Ishikawa (cell line): ENCODE results near the gene APBA2.

Experiments
- CEBPB ChIP-seq: IDR thresholded peaks from 2 replicates; pipeline ENCODE4 v1.6.1; 2012
- CREB1 ChIP-seq: IDR thresholded peaks from 2 replicates; pipeline ENCODE4 v1.6.1; 2012; ENCODE audit warnings: low read depth
- EGR1 ChIP-seq: IDR thresholded peaks from 2 replicates; pipeline ENCODE4 v1.6.1; 2012
- EP300 ChIP-seq: IDR thresholded peaks from 2 replicates; pipeline ENCODE4 v1.6.1; 2012; ENCODE audit warnings: borderline replicate concordance
- FOXM1 ChIP-seq: IDR thresholded peaks from 2 replicates; pipeline ENCODE4 v1.6.1; 2012; ENCODE audit warnings: low read depth, borderline replicate concordance
- MAX ChIP-seq: IDR thresholded peaks from 2 replicates; pipeline ENCODE4 v1.6.1; 2012
- NFIC ChIP-seq: IDR thresholded peaks from 2 replicates; pipeline ENCODE4 v1.6.1; 2012
- RAD21 ChIP-seq: IDR thresholded peaks from 2 replicates; pipeline ENCODE4 v1.6.1; 2012; ENCODE audit warnings: low read depth
- REST ChIP-seq: IDR thresholded peaks from 2 replicates; pipeline ENCODE4 v1.6.1; 2012; ENCODE audit warnings: low read depth, mild to moderate bottlenecking
- TAF1 ChIP-seq: IDR thresholded peaks from 2 replicates; pipeline ENCODE4 v1.6.1; 2012; ENCODE audit warnings: low read depth, mild to moderate bottlenecking
- TCF12 ChIP-seq: IDR thresholded peaks from 2 replicates; pipeline ENCODE4 v1.6.1; 2012; ENCODE audit warnings: low read depth
- TEAD4 ChIP-seq: IDR thresholded peaks from 2 replicates; pipeline ENCODE4 v1.6.1; 2012
- USF1 ChIP-seq: IDR thresholded peaks from 2 replicates; pipeline ENCODE4 v1.6.1; 2012
- YY1 ChIP-seq: IDR thresholded peaks from 2 replicates; pipeline ENCODE4 v1.6.1; 2012; ENCODE audit warnings: low read depth
- ZBTB7A ChIP-seq: IDR thresholded peaks from 2 replicates; pipeline ENCODE4 v1.6.1; 2012; ENCODE audit warnings: low read depth

The APBA2 gene

GRCh38 chr15:28993051-28993719 is 107.4 kb downstream of the APBA2 start:
- TF ChIP-seq USF1, result no peak
- no peak for TF ChIP-seq YY1
- TF ChIP-seq TAF1, result no peak
- TF ChIP-seq FOXM1, result no peak
- no peak for TF ChIP-seq NFIC
- TF ChIP-seq CEBPB, result no peak
- no peak for TF ChIP-seq TEAD4
- no peak for TF ChIP-seq RAD21
- no peak for TF ChIP-seq CREB1
- TF ChIP-seq MAX, result no peak
- no peak for TF ChIP-seq REST

- no peak for TF ChIP-seq CREB1
- TF ChIP-seq TEAD4, result no peak
- no peak for TF ChIP-seq MAX
- TF ChIP-seq CEBPB, result no peak
Observed at GRCh38 chr15:28993720-28994053, 107.9 kb downstream of the APBA2 start.

DNA sequence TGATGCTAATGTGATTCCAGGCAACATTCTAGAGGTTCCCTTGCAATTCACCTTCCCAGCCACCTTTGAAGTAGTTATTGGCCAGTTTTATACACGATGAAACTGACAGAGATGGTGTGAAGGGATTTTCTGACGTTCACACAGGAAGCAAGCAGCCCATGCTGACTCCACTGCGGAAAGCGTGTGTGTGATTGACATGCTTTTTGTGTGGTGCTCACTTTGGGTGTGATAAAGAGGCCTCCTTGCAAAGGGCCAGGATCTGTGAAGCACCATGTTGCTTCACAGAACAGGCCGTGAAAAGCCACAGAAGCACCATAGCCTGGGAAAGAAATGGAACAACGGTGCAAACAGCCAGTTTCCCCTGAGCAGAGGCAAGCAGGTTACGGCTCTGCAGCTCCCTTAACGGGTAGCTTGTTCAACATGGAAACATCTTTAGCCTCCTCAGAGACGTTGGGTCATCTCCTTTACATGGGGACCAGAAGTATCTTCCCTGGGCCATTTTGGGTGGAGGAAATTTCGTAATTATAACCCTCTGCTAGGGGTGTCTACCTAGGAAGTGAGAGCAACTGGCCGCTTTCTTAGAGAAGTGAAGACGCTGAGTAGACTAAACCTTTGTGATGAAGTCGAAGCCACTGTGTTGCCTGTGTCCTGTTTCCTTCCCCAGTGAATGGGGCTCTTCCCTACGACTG is 108.5 kb downstream of the APBA2 start:
- no peak for TF ChIP-seq FOXM1
- no peak for TF ChIP-seq RAD21
- no peak for TF ChIP-seq TEAD4
- TF ChIP-seq YY1, result no peak
- no peak for TF ChIP-seq CEBPB
- no peak for TF ChIP-seq EGR1
- no peak for TF ChIP-seq ZBTB7A
- TF ChIP-seq TCF12, result no peak
- no peak for TF ChIP-seq EP300
- TF ChIP-seq MAX, result no peak
- TF ChIP-seq CREB1, result no peak

DNA sequence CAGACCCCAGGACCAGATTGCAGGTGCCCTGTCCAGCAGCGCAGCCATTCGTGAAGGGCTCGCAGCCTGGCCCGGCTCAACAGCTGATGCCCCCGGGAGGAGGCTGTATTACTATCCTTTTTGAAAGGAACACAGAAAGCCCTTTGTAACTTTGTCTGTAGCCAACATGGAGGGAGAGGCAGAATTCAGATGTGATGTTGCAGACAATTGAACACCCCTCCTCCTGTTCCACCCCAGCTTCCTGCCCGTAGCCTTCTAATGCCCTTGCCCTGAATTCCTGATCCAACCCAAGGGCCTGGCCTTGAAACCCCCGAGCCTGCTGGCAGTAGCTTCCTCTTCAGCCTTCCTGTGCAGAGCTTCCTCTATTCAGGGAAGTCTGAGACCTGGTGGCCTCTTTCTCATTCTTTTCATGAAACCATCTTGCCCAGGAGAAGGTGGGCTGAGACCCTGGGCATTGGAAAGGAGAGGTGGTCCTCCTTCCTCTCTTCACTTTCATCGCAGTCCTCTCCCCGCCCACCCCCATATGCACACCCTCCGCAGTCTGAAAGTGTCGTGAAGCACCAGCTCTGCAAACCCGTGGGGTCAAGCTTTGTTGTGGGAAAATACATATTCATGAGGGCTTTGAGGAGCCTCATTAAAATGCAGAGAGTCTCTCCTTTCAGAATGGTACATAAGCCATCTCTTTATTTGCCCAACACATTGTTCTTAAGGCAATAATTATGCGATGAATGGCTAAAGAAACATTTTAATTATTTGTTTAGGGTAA is 109.2 kb downstream of the APBA2 start:
- no peak for TF ChIP-seq CEBPB
- TF ChIP-seq CREB1, result no peak
- TF ChIP-seq REST, result no peak
- TF ChIP-seq RAD21, result no peak
- TF ChIP-seq EP300, result no peak
- no peak for TF ChIP-seq NFIC
- no peak for TF ChIP-seq MAX
- TF ChIP-seq FOXM1, result no peak
- no peak for TF ChIP-seq EGR1
- no peak for TF ChIP-seq USF1
- no peak for TF ChIP-seq TEAD4
- TF ChIP-seq TAF1, result no peak

DNA sequence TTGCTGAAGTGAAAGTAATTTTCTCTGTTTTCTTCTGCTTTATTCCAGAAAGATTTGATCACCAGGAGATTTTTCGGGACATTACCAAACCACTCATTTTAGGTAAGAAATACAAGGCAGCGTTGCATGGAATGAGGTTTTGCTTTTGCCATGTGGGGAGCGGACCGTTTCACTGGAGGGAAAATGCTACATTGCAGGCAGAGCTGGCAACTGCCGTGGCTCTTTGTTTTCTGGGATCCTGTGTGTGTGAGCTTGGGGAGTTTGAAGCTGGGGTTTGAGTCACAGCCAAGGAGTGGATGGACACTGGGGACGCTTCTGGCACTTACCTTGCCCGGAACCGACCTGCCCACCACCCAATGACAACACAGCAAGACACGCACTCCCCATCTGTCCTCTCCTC is 109.9 kb downstream of the APBA2 start:
- TF ChIP-seq CREB1 (no peak), MAX (no peak), CEBPB (no peak), TAF1 (no peak), YY1 (no peak), TEAD4 (no peak), USF1 (no peak), FOXM1 (no peak), ZBTB7A (no peak), EP300 (no peak), RAD21 (no peak), EGR1 (no peak)
